Endodermal cell (in vitro differentiated cells): ENCODE data around the gene C1orf94. TPM values are rescaled to one million over a fixed set of nuclear protein-coding genes. Genes with fewer than 3 reads are reported as not detected.

Experiments
- DNase-seq: peaks from one replicate; pipeline ENCODE4 v3.0.0-alpha.2; 2017
- H3K27ac ChIP-seq: 2 replicates; pipeline ENCODE4 v1.5.1; 2013; ENCODE audit warnings: mild to moderate bottlenecking, low read depth, low read length, moderate library complexity
- H3K27me3 ChIP-seq: 2 replicates; pipeline ENCODE4 v1.6.1; 2013; ENCODE audit warnings: mild to moderate bottlenecking, low read length, moderate library complexity; ENCODE audit not compliant: insufficient read depth, control insufficient read depth, poor library complexity, severe bottlenecking
- H3K36me3 ChIP-seq: 2 replicates; pipeline ENCODE4 v1.7.0; 2013; ENCODE audit warnings: mild to moderate bottlenecking, low read length, moderate library complexity; ENCODE audit not compliant: control insufficient read depth, insufficient read depth
- H3K4me1 ChIP-seq: one replicate; pipeline ENCODE4 v1.7.0; 2013; ENCODE audit warnings: low read length; ENCODE audit not compliant: control insufficient read depth, insufficient read depth
- H3K4me3 ChIP-seq: 2 replicates; pipeline ENCODE4 v1.5.1; 2013; ENCODE audit warnings: mild to moderate bottlenecking, low read length, moderate library complexity
- H3K9ac ChIP-seq: 2 replicates; pipeline ENCODE4 v1.6.1; 2013; ENCODE audit warnings: mild to moderate bottlenecking, low read length, moderate library complexity; ENCODE audit not compliant: poor library complexity, severe bottlenecking; ENCODE audit errors: extremely low read depth
- H3K9me3 ChIP-seq: 2 replicates; pipeline ENCODE4 v1.6.1; 2013; ENCODE audit warnings: mild to moderate bottlenecking, low read length, moderate library complexity; ENCODE audit not compliant: control insufficient read depth
- H3K27ac Mint-ChIP-seq: 2 replicates; pipeline ENCODE4 v1.8.0; 2020; ENCODE audit warnings: mixed read lengths
- H3K27me3 Mint-ChIP-seq: 2 replicates; pipeline ENCODE4 v1.8.0; 2021; ENCODE audit warnings: mild to moderate bottlenecking, mixed read lengths; ENCODE audit not compliant: insufficient read depth
- H3K36me3 Mint-ChIP-seq: 2 replicates; pipeline ENCODE4 v1.8.0; 2020; ENCODE audit warnings: low read depth, mixed read lengths
- H3K4me1 Mint-ChIP-seq: 2 replicates; pipeline ENCODE4 v1.8.0; 2020; ENCODE audit warnings: mixed read lengths
- H3K4me3 Mint-ChIP-seq: 2 replicates; pipeline ENCODE4 v1.8.0; 2020; ENCODE audit warnings: mild to moderate bottlenecking, moderate library complexity, mixed read lengths
- H3K9me3 Mint-ChIP-seq: 2 replicates; pipeline ENCODE4 v1.8.0; 2020; ENCODE audit warnings: mild to moderate bottlenecking, mixed read lengths
- WGBS, 2 experiments: methylation state at CpG; one replicate each; pipeline versions ENCODE4 v1.1.5 to v1.1.7; 2013; ENCODE audit warnings: missing lambda C conversion rate in 2 of 2, mixed read lengths in 1 of 2; ENCODE audit not compliant: insufficient coverage in 1 of 2, insufficient read length in 1 of 2; 5-methylcytosine and 5-hydroxymethylcytosine counted together
- long read RNA-seq, 4 experiments: library from polyadenylated mRNA in 2 of 4; library from RNA in 1 of 4; library from capped mRNA in 1 of 4; stranded (forward) in 3 of 4; unstranded in 1 of 4; transcript quantifications; one replicate each; pipeline ENCODE4 v2.0.0, GENCODE V29; 2020 to 2021; ENCODE audit warnings: inconsistent platforms in 1 of 4
- polyA plus RNA-seq, 2 experiments: library from polyadenylated mRNA; stranded (reverse); fragments of 50-300 nt; gene quantifications; one replicate each; pipeline ENCODE4 v1.2.3, GENCODE V29; 2013
- total RNA-seq, 2 donors: library from RNA; stranded (reverse); fragmentation: NEBNext Ultra II Directional in 1 of 2; extraction: Animal tissue kit (Norgen Biotek cat#: 25700) in 1 of 2; gene quantifications; 2 replicates in 1 of 2; 3 replicates in 1 of 2; pipeline ENCODE4 v1.2.1, GENCODE V29; 2021
- TF ChIP-seq, protein P1 (sequence below): fragments of 200-600 bp; sonication (generic); conservative IDR thresholded peaks from 2 replicates; pipeline ENCODE4 v1.5.0; 2021; ENCODE audit warnings: antibody characterized with exemption, mild to moderate bottlenecking

Gene C1orf94, protein sequence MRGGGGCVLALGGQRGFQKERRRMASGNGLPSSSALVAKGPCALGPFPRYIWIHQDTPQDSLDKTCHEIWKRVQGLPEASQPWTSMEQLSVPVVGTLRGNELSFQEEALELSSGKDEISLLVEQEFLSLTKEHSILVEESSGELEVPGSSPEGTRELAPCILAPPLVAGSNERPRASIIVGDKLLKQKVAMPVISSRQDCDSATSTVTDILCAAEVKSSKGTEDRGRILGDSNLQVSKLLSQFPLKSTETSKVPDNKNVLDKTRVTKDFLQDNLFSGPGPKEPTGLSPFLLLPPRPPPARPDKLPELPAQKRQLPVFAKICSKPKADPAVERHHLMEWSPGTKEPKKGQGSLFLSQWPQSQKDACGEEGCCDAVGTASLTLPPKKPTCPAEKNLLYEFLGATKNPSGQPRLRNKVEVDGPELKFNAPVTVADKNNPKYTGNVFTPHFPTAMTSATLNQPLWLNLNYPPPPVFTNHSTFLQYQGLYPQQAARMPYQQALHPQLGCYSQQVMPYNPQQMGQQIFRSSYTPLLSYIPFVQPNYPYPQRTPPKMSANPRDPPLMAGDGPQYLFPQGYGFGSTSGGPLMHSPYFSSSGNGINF
- under 1 TPM; 0.15 to 0.29 TPM for total RNA-seq
- 0.46 TPM for polyA plus RNA-seq (2013, experiment 1 of 2)
- polyA plus RNA-seq (2013, experiment 2 of 2): 0.21 TPM
- long read RNA-seq, experiment 1: 0 reads
- long read RNA-seq, experiment 2: 0 reads
- long read RNA-seq, experiment 3, partial matches to known transcripts: 0 of 1 reads
- long read RNA-seq, experiment 3, other reads (novel, unspliced or antisense): 0 of 1 reads
- long read RNA-seq, experiment 4: 0 reads

DNA sequence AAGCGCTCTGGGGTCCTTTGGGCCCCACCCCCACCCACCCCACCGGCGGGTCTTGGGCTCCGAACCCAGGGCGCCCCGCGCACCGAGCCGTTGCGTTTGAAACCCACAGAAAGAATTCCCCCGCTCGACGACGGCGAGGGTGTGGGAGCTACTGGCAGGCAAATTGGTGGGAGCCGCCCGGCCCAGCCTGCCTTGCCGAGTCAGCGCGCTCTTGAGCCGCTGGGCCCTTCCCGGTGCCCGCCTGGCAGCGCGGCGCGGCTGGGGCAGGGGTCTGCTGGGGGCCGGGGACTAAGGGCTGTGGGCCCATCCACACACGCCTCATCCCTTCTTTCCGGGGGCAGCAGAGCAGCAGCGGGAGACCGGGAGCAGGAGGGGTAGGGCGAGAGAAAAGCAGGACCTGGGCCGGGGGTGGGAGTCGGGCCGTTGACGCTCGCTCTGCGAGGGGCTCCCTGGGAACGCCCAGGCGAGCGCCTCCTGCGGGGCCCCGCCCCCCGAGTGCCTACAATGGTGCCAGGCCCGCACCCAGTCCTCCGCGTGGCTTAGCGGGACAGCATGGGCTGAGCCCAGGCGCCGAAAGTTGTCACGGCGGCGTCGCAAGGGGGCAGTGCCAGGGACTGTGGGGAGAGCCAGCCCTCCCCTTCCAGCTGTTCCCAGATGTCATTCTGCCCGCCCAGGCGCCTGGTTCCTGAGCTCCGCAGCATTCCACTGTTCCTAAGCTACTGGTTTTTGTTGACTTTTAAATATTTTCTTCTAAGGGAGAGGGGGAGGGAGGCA, at the start of gene C1orf94:
TSS of gene C1orf94 (plus strand) at position 78 of the 774 bp plus-strand sequence. CDS start 883 bp downstream, outside the sequence.
- peaks cover 88% of the 10 kb centered on the region for H3K27me3 Mint-ChIP-seq
- WGBS, 2 experiments: 60 to 80% methylated on average over 37 to 58 of the region's 58 CpGs
- Histone ChIP-seq H3K9ac (no peak within 1 kb of the TSS), H3K27ac (no peak within 1 kb of the TSS), H3K4me1 (no peaks in the 10 kb centered on the region), H3K27me3 (peaks cover 50% of the 10 kb centered on the region), H3K36me3 (no peaks in the 10 kb centered on the region), H3K4me3 (no peak within 1 kb of the TSS), H3K9me3 (no peaks in the 10 kb centered on the region)
- DNase-seq: peak; percentile 77
- H3K4me1 Mint-ChIP-seq: no peaks in the 10 kb centered on the region
- H3K27ac Mint-ChIP-seq: no peak within 1 kb of the TSS
- H3K4me3 Mint-ChIP-seq: peak within 1 kb of the TSS; percentile 24
- no peaks in the 10 kb centered on the region for H3K9me3 Mint-ChIP-seq
- TF ChIP-seq, protein P1, sequence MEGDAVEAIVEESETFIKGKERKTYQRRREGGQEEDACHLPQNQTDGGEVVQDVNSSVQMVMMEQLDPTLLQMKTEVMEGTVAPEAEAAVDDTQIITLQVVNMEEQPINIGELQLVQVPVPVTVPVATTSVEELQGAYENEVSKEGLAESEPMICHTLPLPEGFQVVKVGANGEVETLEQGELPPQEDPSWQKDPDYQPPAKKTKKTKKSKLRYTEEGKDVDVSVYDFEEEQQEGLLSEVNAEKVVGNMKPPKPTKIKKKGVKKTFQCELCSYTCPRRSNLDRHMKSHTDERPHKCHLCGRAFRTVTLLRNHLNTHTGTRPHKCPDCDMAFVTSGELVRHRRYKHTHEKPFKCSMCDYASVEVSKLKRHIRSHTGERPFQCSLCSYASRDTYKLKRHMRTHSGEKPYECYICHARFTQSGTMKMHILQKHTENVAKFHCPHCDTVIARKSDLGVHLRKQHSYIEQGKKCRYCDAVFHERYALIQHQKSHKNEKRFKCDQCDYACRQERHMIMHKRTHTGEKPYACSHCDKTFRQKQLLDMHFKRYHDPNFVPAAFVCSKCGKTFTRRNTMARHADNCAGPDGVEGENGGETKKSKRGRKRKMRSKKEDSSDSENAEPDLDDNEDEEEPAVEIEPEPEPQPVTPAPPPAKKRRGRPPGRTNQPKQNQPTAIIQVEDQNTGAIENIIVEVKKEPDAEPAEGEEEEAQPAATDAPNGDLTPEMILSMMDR: peak; percentile 56
- H3K36me3 Mint-ChIP-seq: no peaks in the 10 kb centered on the region

DNA sequence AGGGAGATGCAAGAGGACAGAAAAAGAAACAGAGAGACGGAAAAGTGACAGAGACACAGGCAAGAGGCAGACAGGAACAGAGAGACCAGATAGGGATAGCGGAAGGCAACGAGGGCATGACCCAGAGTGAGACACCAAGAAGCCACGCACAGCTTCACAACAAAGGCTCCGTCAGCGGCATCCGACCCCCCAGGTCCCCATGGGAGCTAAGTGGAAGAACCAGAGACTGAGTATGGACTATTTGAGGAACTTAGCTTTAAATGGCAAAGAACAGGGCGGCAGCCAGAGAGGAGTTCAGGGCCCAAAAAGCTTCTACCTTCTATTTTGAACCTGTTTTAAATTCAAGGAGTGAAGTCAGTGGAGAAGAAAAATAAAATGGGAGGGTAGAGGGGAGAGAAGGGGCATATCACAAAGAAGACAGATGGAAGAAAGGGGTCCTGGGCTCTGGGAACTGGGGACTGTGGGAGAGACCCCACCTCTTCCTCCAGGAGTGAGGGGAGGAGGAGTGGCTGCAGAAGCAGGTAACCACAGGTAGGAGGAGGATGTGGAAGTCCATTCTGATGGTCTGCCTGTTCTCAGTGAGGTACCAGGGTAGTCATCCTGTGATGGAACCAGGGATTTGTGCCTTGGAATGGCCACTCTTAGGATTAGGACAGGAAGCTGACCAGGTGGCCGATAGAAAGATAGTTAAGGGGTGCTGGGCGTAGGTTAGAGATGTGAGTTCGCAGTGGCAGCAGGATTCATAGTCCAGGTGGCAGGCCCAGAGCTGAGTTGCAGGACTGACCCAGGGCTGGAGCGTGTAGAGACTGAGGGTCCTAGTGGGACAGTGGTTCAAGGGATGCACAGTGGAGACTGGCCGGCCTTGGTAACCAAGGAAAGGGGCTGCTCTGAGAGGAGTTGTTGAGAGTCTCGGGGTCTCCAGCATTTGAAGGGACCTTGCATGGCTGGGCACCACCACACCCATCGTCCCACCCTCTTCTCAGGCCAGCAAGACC, 49.4 kb upstream of the C1orf94 start:
- H3K4me1 ChIP-seq: no peaks in the 10 kb centered on the region
- Mint-ChIP-seq H3K9me3 (no peaks in the 10 kb centered on the region), H3K4me1 (no peaks in the 10 kb centered on the region), H3K27me3 (peaks cover 8% of the 10 kb centered on the region), H3K27ac (no peak overlapping the region), H3K36me3 (no peaks in the 10 kb centered on the region), H3K4me3 (no peak overlapping the region)
- WGBS, 2 experiments: 86 to 92% methylated on average over 13 to 15 of the region's 15 CpGs
- no peak overlapping the region for H3K9ac ChIP-seq
- H3K27ac ChIP-seq: no peak overlapping the region
- peak; percentile 28 for DNase-seq
- no peaks in the 10 kb centered on the region for H3K36me3 ChIP-seq
- H3K9me3 ChIP-seq: no peaks in the 10 kb centered on the region
- no peaks in the 10 kb centered on the region for H3K27me3 ChIP-seq
- TF ChIP-seq, protein P1: no peak
- H3K4me3 ChIP-seq: no peak overlapping the region
